ENCODE data around the gene MFN2.

Gene MFN2

DNA sequence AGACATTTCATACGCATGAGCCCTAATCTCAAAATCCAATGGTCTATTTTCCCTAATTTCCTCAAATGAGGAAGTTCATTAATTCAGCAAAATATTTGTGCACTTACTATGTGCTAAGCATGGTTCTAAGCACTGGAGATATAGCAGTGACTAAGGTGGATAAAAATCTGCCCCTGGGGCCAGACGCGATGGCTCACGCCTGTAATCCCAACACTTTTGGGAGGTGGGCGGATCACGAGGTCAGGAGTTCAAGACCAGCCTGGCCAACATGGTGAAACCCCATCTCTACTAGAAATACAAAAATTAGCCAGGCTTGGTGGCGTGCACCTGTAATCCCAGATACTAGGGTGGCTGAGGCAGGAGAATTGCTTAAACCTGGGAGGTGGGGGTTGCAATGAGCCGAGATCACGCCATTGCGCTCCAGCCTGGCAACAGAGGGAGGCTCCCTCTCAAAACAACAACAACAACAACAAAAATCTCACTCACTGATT lies 34.8 kb downstream of the MFN2 start:
- no peak overlapping the region for H3K4me3 ChIP-seq (ENCODE audit: low read depth in 1 of 2, low read length in 2 of 2)
- H4K20me1 ChIP-seq (ENCODE audit: insufficient read depth, low read length) = no peaks in the 10 kb centered on the region
- H3K27ac ChIP-seq (ENCODE audit: low read length) = no peak overlapping the region
- H3K4me2 ChIP-seq (ENCODE audit: insufficient read depth, low read length) = no peak overlapping the region
- H3K9me3 ChIP-seq (ENCODE audit: insufficient read depth, low read length, severe bottlenecking) = no peaks in the 10 kb centered on the region
- no peaks in the 10 kb centered on the region for H3K27me3 ChIP-seq (ENCODE audit: insufficient read depth, low read length, poor library complexity)
- H3K79me2 ChIP-seq (ENCODE audit: insufficient read depth, low read length) = peaks cover 8% of the 10 kb centered on the region
- H3K4me1 ChIP-seq (ENCODE audit: insufficient read depth, low read length) = peaks cover 11% of the 10 kb centered on the region
- no peak overlapping the region for H2AFZ ChIP-seq (ENCODE audit: low read depth, low read length)
- DNase-seq (no peak), ATAC-seq (ENCODE audit: insufficient read depth, low read depth) (no peak)
- TF ChIP-seq, protein P1, sequence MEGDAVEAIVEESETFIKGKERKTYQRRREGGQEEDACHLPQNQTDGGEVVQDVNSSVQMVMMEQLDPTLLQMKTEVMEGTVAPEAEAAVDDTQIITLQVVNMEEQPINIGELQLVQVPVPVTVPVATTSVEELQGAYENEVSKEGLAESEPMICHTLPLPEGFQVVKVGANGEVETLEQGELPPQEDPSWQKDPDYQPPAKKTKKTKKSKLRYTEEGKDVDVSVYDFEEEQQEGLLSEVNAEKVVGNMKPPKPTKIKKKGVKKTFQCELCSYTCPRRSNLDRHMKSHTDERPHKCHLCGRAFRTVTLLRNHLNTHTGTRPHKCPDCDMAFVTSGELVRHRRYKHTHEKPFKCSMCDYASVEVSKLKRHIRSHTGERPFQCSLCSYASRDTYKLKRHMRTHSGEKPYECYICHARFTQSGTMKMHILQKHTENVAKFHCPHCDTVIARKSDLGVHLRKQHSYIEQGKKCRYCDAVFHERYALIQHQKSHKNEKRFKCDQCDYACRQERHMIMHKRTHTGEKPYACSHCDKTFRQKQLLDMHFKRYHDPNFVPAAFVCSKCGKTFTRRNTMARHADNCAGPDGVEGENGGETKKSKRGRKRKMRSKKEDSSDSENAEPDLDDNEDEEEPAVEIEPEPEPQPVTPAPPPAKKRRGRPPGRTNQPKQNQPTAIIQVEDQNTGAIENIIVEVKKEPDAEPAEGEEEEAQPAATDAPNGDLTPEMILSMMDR (IDR thresholded peaks at IDR 0.05; ENCODE audit: borderline replicate concordance, extremely low read depth, low read length, poor library complexity, severe bottlenecking) = no peak
- no peak for TF ChIP-seq EZH2 (IDR thresholded peaks at IDR 0.05; ENCODE audit: borderline replicate concordance, low read depth, low read length, severe bottlenecking)
- no peak overlapping the region for H3K9ac ChIP-seq (ENCODE audit: low read depth, low read length)
- peaks cover 31% of the 10 kb centered on the region for H3K36me3 ChIP-seq (ENCODE audit: insufficient read depth, low read length)

DNA sequence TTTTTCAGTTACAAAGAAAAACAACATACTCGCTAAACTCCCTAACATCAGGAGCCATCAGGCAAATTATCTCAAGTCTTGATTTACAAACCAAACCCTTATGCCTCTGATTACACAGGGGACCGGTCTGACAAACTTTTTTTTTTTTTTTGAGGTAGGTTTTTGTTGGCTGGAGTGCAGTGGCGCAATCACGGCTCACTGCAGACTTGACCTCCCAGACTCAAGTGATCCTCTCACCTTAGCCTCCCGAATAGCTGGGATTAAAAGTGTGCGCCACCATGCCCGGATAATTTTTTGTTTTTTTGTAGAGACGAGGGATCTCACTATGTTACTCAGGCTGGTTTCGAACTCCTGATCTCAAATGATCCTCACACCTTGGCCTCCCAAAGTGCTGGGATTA lies 35.3 kb downstream of the MFN2 start:
- H3K27ac ChIP-seq (ENCODE audit: low read length) = no peak overlapping the region
- peaks cover 15% of the 10 kb centered on the region for H3K4me1 ChIP-seq (ENCODE audit: insufficient read depth, low read length)
- no peak for TF ChIP-seq EZH2 (IDR thresholded peaks at IDR 0.05; ENCODE audit: borderline replicate concordance, low read depth, low read length, severe bottlenecking)
- TF ChIP-seq, protein P1 (IDR thresholded peaks at IDR 0.05; ENCODE audit: borderline replicate concordance, extremely low read depth, low read length, poor library complexity, severe bottlenecking) = no peak
- H2AFZ ChIP-seq (ENCODE audit: low read depth, low read length) = no peak overlapping the region
- no peak overlapping the region for H3K9ac ChIP-seq (ENCODE audit: low read depth, low read length)
- peaks cover 13% of the 10 kb centered on the region for H3K79me2 ChIP-seq (ENCODE audit: insufficient read depth, low read length)
- H3K4me3 ChIP-seq (ENCODE audit: low read depth in 1 of 2, low read length in 2 of 2) = no peak overlapping the region
- no peak overlapping the region for H3K4me2 ChIP-seq (ENCODE audit: insufficient read depth, low read length)
- DNase-seq (no peak), ATAC-seq (ENCODE audit: insufficient read depth, low read depth) (no peak)
- H4K20me1 ChIP-seq (ENCODE audit: insufficient read depth, low read length) = no peaks in the 10 kb centered on the region
- H3K9me3 ChIP-seq (ENCODE audit: insufficient read depth, low read length, severe bottlenecking) = no peaks in the 10 kb centered on the region
- no peaks in the 10 kb centered on the region for H3K27me3 ChIP-seq (ENCODE audit: insufficient read depth, low read length, poor library complexity)
- peaks cover 27% of the 10 kb centered on the region for H3K36me3 ChIP-seq (ENCODE audit: insufficient read depth, low read length)

DNA sequence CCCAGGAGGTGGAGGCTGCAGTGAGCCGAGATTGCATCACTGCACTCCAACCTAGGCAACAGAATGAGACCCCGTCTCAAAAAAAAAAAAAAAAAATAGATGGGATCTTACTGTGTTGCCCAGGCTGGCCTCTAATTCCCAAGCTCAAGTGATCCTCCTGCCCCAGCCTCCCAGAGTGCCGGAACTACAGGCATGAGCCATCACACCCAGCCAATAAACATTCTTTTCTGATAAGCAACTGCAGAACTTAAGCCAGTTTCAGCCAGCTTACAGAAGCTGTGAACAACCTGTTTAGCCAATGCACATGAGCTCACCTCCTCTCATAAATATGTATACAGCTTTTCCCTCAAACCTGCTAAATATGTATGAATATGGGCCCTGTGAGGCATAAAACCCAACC lies 35.9 kb downstream of the MFN2 start:
- Histone ChIP-seq H3K4me3 (ENCODE audit: low read depth in 1 of 2, low read length in 2 of 2) (no peak overlapping the region), H2AFZ (ENCODE audit: low read depth, low read length) (no peak overlapping the region), H3K4me2 (ENCODE audit: insufficient read depth, low read length) (no peak overlapping the region), H3K4me1 (ENCODE audit: insufficient read depth, low read length) (peaks cover 20% of the 10 kb centered on the region), H3K36me3 (ENCODE audit: insufficient read depth, low read length) (peaks cover 20% of the 10 kb centered on the region), H4K20me1 (ENCODE audit: insufficient read depth, low read length) (no peaks in the 10 kb centered on the region), H3K27ac (ENCODE audit: low read length) (no peak overlapping the region), H3K79me2 (ENCODE audit: insufficient read depth, low read length) (peaks cover 17% of the 10 kb centered on the region), H3K27me3 (ENCODE audit: insufficient read depth, low read length, poor library complexity) (no peaks in the 10 kb centered on the region), H3K9me3 (ENCODE audit: insufficient read depth, low read length, severe bottlenecking) (no peaks in the 10 kb centered on the region), H3K9ac (ENCODE audit: low read depth, low read length) (no peak overlapping the region)
- DNase-seq = no peak
- TF ChIP-seq, protein P1 (IDR thresholded peaks at IDR 0.05; ENCODE audit: borderline replicate concordance, extremely low read depth, low read length, poor library complexity, severe bottlenecking) = no peak
- TF ChIP-seq EZH2 (IDR thresholded peaks at IDR 0.05; ENCODE audit: borderline replicate concordance, low read depth, low read length, severe bottlenecking) = no peak
- no peak for ATAC-seq (ENCODE audit: insufficient read depth, low read depth)
